Hepatocyte (in vitro differentiated cells): ENCODE data around the gene CLIP1. TPM values are rescaled to one million over a fixed set of nuclear protein-coding genes. Genes with fewer than 3 reads are reported as not detected.
A peak's percentile ranks its signal among the peaks of the same experiment; 100 is the strongest.
"Not testable (repeated sequence)": the region's sequence is repeated elsewhere in the genome, so short reads cannot be mapped to it uniquely, and the experiment has no call there.

Experiments
- DNase-seq: peaks from one replicate; pipeline ENCODE4 v3.0.0-alpha.2; 2016; ENCODE audit warnings: low spot score
- H2AFZ ChIP-seq: fragments of 200-600 bp; sonication (generic); 2 replicates; pipeline ENCODE4 v1.6.0; 2016; ENCODE audit warnings: antibody characterized with exemption, mild to moderate bottlenecking
- H3K27ac ChIP-seq: fragments of 200-600 bp; sonication (generic); 2 replicates; pipeline ENCODE4 v1.5.1; 2016; ENCODE audit warnings: mild to moderate bottlenecking
- H3K27me3 ChIP-seq: fragments of 200-600 bp; sonication (generic); 2 replicates; pipeline ENCODE4 v1.6.1; 2016
- H3K36me3 ChIP-seq: fragments of 200-600 bp; sonication (generic); replicated peaks from 2 replicates; pipeline ENCODE4 v1.5.1; 2016; ENCODE audit warnings: low read depth; ENCODE audit not compliant: insufficient read depth
- H3K4me1 ChIP-seq: fragments of 200-600 bp; sonication (generic); 2 replicates; pipeline ENCODE4 v1.5.1; 2016; ENCODE audit warnings: mild to moderate bottlenecking, moderate library complexity; ENCODE audit not compliant: insufficient read depth
- H3K4me2 ChIP-seq: fragments of 200-600 bp; sonication (generic); 2 replicates; pipeline ENCODE4 v1.6.0; 2016
- H3K4me3 ChIP-seq: fragments of 200-600 bp; sonication (generic); 2 replicates; pipeline ENCODE4 v1.5.1; 2016; ENCODE audit warnings: mild to moderate bottlenecking
- H3K79me2 ChIP-seq: fragments of 200-600 bp; sonication (generic); 2 replicates; pipeline ENCODE4 v1.6.0; 2017; ENCODE audit warnings: mild to moderate bottlenecking
- H3K9me2 ChIP-seq: fragments of 200-600 bp; sonication (generic); replicated peaks from 2 replicates; pipeline ENCODE4 v1.6.0; 2017; ENCODE audit warnings: mild to moderate bottlenecking; ENCODE audit not compliant: insufficient read depth
- H3K9me3 ChIP-seq: fragments of 200-600 bp; sonication (generic); 2 replicates; pipeline ENCODE4 v1.5.1; 2016; ENCODE audit warnings: low read depth, mild to moderate bottlenecking
- H4K20me1 ChIP-seq: fragments of 200-600 bp; sonication (generic); 2 replicates; pipeline ENCODE4 v1.6.0; 2016; ENCODE audit warnings: mild to moderate bottlenecking; ENCODE audit not compliant: insufficient read depth, poor library complexity, severe bottlenecking
- CTCF ChIP-seq: fragments of 200-600 bp; sonication (generic); IDR thresholded peaks from 2 replicates; pipeline ENCODE4 v1.5.1; 2016; ENCODE audit warnings: antibody characterized with exemption, mild to moderate bottlenecking; ENCODE audit not compliant: poor library complexity
- EZH2 ChIP-seq: fragments of 200-600 bp; sonication (generic); IDR thresholded peaks from 2 replicates; pipeline ENCODE4 v1.6.1; 2016; ENCODE audit warnings: antibody characterized with exemption, mild to moderate bottlenecking, borderline replicate concordance
- EZH2phosphoT487 ChIP-seq: fragments of 200-600 bp; sonication (generic); IDR thresholded peaks from one replicate; pipeline ENCODE4 v1.6.1; 2018; ENCODE audit warnings: antibody characterized with exemption, mild to moderate bottlenecking, low read depth, moderate library complexity; ENCODE audit not compliant: unreplicated experiment, severe bottlenecking
- whole genome bisulfite sequencing: methylation state at CpG from one replicate; pipeline ENCODE4 v1.1.6; 2016; ENCODE audit warnings: low lambda C conversion rate; ENCODE audit errors: missing lambda C conversion rate; 5-methylcytosine and 5-hydroxymethylcytosine counted together
- polyA plus RNA-seq: library from polyadenylated mRNA; unstranded; fragments of >200 nt; fragmentation: Nextera tagmentation; extraction: Ambion mirVana; gene quantifications from 2 replicates; pipeline ENCODE4 v1.2.1, GENCODE V29; 2016
- total RNA-seq: library from RNA; depleted of rRNA; stranded (reverse); fragments of >200 nt; gene quantifications from 2 replicates; pipeline ENCODE4 v1.2.3, GENCODE V29; 2014

The CLIP1 gene
- total and polyA plus RNA-seq, 2 experiments from 2014 or later, result 38.0 to 45.2 TPM

GRCh38 chr12:122421187-122421820, 1.2 kb downstream of the CLIP1 start:
- Histone ChIP-seq H3K4me1 (peaks cover 25% of the 10 kb centered on the region), H3K4me3 (peak overlapping the region; percentile 99), H3K9me3 (no peaks in the 10 kb centered on the region), H3K4me2 (peak overlapping the region; percentile 76), H3K9me2 (no peaks in the 10 kb centered on the region), H3K27me3 (no peaks in the 10 kb centered on the region), H4K20me1 (no peaks in the 10 kb centered on the region), H3K36me3 (no peaks in the 10 kb centered on the region), H3K27ac (peak overlapping the region; percentile 99), H2AFZ (peak overlapping the region; percentile 37), H3K79me2 (peaks cover 55% of the 10 kb centered on the region)
- TF ChIP-seq EZH2 (no peak), CTCF (no peak), EZH2phosphoT487 (no peak)
- peak; percentile 73 for DNase-seq
- 3% methylated on average over 14 of the region's 14 CpGs for WGBS

- H2AFZ ChIP-seq, result no peak overlapping the region
- peak overlapping the region; percentile 99 for H3K27ac ChIP-seq
- H3K9me2 ChIP-seq, result no peaks in the 10 kb centered on the region
- H3K4me2 ChIP-seq, result peak overlapping the region; percentile 76
- no peak for DNase-seq
- 74% methylated on average over 17 of the region's 17 CpGs for WGBS
- H3K4me3 ChIP-seq, result peak overlapping the region; percentile 99
- TF ChIP-seq CTCF, result no peak
- no peak for TF ChIP-seq EZH2phosphoT487
- no peak for TF ChIP-seq EZH2
- H3K4me1 ChIP-seq, result peaks cover 25% of the 10 kb centered on the region
- H4K20me1 ChIP-seq, result no peaks in the 10 kb centered on the region
- peaks cover 62% of the 10 kb centered on the region for H3K79me2 ChIP-seq
- H3K27me3 ChIP-seq, result no peaks in the 10 kb centered on the region
- H3K36me3 ChIP-seq, result no peaks in the 10 kb centered on the region
- no peaks in the 10 kb centered on the region for H3K9me3 ChIP-seq
These were observed 1.9 kb downstream of the CLIP1 start for GRCh38 chr12:122420471-122421162.

- H2AFZ ChIP-seq, H3K9me2 ChIP-seq, H3K36me3 ChIP-seq, H3K27ac ChIP-seq, H3K27me3 ChIP-seq, H4K20me1 ChIP-seq, DNase-seq, H3K4me2 ChIP-seq, H3K4me3 ChIP-seq, H3K9me3 ChIP-seq: not testable (repeated sequence)
- peaks cover 75% of the 10 kb centered on the region for H3K79me2 ChIP-seq
- 94% methylated on average over 3 of the region's 3 CpGs for WGBS
- H3K4me1 ChIP-seq, result peaks cover 25% of the 10 kb centered on the region
These were observed 3.4 kb downstream of the CLIP1 start for GRCh38 chr12:122419094-122419493.

- DNase-seq, H3K9me2 ChIP-seq, H3K4me2 ChIP-seq, H3K36me3 ChIP-seq, H3K9me3 ChIP-seq, H3K27me3 ChIP-seq, H3K4me1 ChIP-seq, H4K20me1 ChIP-seq, H3K4me3 ChIP-seq, H3K27ac ChIP-seq, H2AFZ ChIP-seq: not testable (repeated sequence)
- peaks cover 95% of the 10 kb centered on the region for H3K79me2 ChIP-seq
- WGBS, result 97% methylated on average over 7 of the region's 7 CpGs
These were observed 6.8 kb downstream of the CLIP1 start for GRCh38 chr12:122415665-122416064.
